ENCODE data around the gene TMEM14A. TPM values are rescaled to one million over a fixed set of nuclear protein-coding genes. Genes with fewer than 3 reads are reported as not detected.

Gene TMEM14A
- total and polyA plus RNA-seq, 9 of the 15 experiments (the other 6 are each of a cell fraction or from before 2014, with no cell fraction given) = 3.5 to 43.3 (median 8.5) TPM

GRCh38 chr6:52657870-52658269, 13.0 kb upstream of the TMEM14A start:
- intact Hi-C loops (cut with micrococcal nuclease) = no loop called here
- ATAC-seq (no peak), FAIRE-seq (no peak), DNase-seq (ENCODE audit: extremely low read depth in 1 of 4, low spot score in 3 of 4) (no peak)
- Histone ChIP-seq H3K27ac (ENCODE audit: extremely low read depth, low read depth, low read length) (no peak overlapping the region), H3K9me3 (replicated peaks; ENCODE audit: control insufficient read depth, insufficient read depth, low read depth, low read length) (no peaks in the 10 kb centered on the region), H2AFZ (ENCODE audit: low read depth, low read length) (no peak overlapping the region), H3K36me3 (ENCODE audit: control insufficient read depth, insufficient read depth, low read length) (no peaks in the 10 kb centered on the region), H3K4me3 (no peak overlapping the region), H3K9me1 (ENCODE audit: control insufficient read depth, insufficient read depth, low read length) (no peaks in the 10 kb centered on the region), H3K79me2 (ENCODE audit: control insufficient read depth, insufficient read depth, low read length) (no peaks in the 10 kb centered on the region), H3K9ac (ENCODE audit: insufficient read depth in 1 of 2, low read depth in 2 of 2, low read length in 2 of 2) (no peak overlapping the region), H3K4me1 (replicated peaks in 1 of 2; ENCODE audit: control insufficient read depth in 2 of 2, insufficient read depth in 2 of 2, low read length in 2 of 2) (no peaks in the 10 kb centered on the region), H3K4me2 (ENCODE audit: insufficient read depth, low read length) (no peak overlapping the region), H3K27me3 (ENCODE audit: control insufficient read depth in 2 of 2, insufficient read depth in 2 of 2, low read length in 2 of 2) (peaks cover 0 to 4% of the 10 kb centered on the region in 2 experiments; a peak in 1 of 5 replicates), H4K20me1 (replicated peaks; ENCODE audit: control insufficient read depth, insufficient read depth, low read length) (no peaks in the 10 kb centered on the region)
- CTCF ChIA-PET (ENCODE audit: low intra/inter-chr PET ratio) = no interaction called here
- no TSS peak for BruUV-seq (replicated peaks)
- TF ChIP-seq PHF8 (IDR thresholded peaks at IDR 0.05; ENCODE audit: borderline replicate concordance, low read length) (no peak), TRIM24 (IDR thresholded peaks at IDR 0.05) (peak in 1 of 2 experiments; percentile 36; a peak in 1 of 4 replicates), DLX4 (CRISPR knock-in tag; IDR thresholded peaks at IDR 0.05) (no peak), HNRNPK (IDR thresholded peaks at IDR 0.05; ENCODE audit: low read depth, low read length, poor library complexity, severe bottlenecking) (no peak), ATF3 (IDR thresholded peaks at IDR 0.05) (peak; percentile 74), ATF3 (CRISPR knock-in tag; conservative IDR thresholded peaks at IDR 0.05) (no peak), ARNT (IDR thresholded peaks at IDR 0.05) (no peak), ZNF274 (IDR thresholded peaks at IDR 0.05; ENCODE audit: borderline replicate concordance, low read depth, low read length) (no peak), FOXO4 (CRISPR knock-in tag; IDR thresholded peaks at IDR 0.05) (no peak), ZNF717 (CRISPR knock-in tag; IDR thresholded peaks at IDR 0.05) (no peak), CEBPG (CRISPR knock-in tag; IDR thresholded peaks at IDR 0.05) (0 out of 2 replicates have a peak, but pooled peaks have one; percentile 17), CEBPG (tag; conservative IDR thresholded peaks at IDR 0.05 in 1 of 2, IDR thresholded peaks at IDR 0.05 in 1 of 2) (0 out of 4 replicates have a peak, but pooled peaks of 1 of the 2 experiments have one; percentile 27), ELF4 (CRISPR knock-in tag; IDR thresholded peaks at IDR 0.05) (no peak), ZNF778 (CRISPR knock-in tag; IDR thresholded peaks at IDR 0.05) (no peak), XRCC3 (IDR thresholded peaks at IDR 0.05) (no peak), CXXC5 (CRISPR knock-in tag; IDR thresholded peaks at IDR 0.05) (no peak)
- POLR2A ChIA-PET = interaction anchor here (0.6 to 1.1 kb wide), 2 partner anchors 8 to 474 kb away, joined by 3 read pairs; no protein-coding TSS in a partner anchor
- 42% methylated on average over 4 of the region's 4 CpGs for WGBS (ENCODE audit: insufficient coverage, low coverage, missing lambda C conversion rate)
- in situ Hi-C loops (cut with MboI) = no loop called here

All from K562 (cell line).